ENCODE results near the gene KCNC4.

The KCNC4 gene

GRCh38 chr1:110243574-110243973, 33.5 kb downstream of the KCNC4 start:
- H2BK15ac ChIP-seq (ENCODE audit: low read length): no peak overlapping the region
- no peak overlapping the region for H3K23ac ChIP-seq (ENCODE audit: low read depth, low read length, poor library complexity)
- H4K8ac ChIP-seq (ENCODE audit: low read depth, low read length): no peak overlapping the region
- DNase-seq (ENCODE audit: low spot score): no peak
- H2BK5ac ChIP-seq (ENCODE audit: low read length): no peak overlapping the region
- H3K27ac ChIP-seq (replicated peaks; ENCODE audit: low read length): no peak overlapping the region
- peaks cover 6 to 8% of the 10 kb centered on the region in 2 donors for H3K4me1 ChIP-seq (ENCODE audit: control insufficient read depth in 2 of 2, insufficient read depth in 1 of 2, low read depth in 1 of 2, low read length in 2 of 2)
- no CpG with 5 or more reads among the region's 9 CpGs for WGBS, 2 donors (ENCODE audit: extremely low coverage in 2 of 2, insufficient read length in 2 of 2, insufficient replicate concordance in 1 of 2)
- H2BK120ac ChIP-seq (ENCODE audit: low read depth, low read length): no peak overlapping the region
- peaks cover 0 to 31% (median 0%) of the 10 kb centered on the region in 3 experiments for H3K27me3 ChIP-seq (ENCODE audit: control insufficient read depth in 3 of 3, insufficient read depth in 3 of 3, low read depth in 1 of 3, low read length in 3 of 3)
- peak overlapping the region; percentile 82 for H2AFZ ChIP-seq (ENCODE audit: low read length)
- peak overlapping the region; percentile 73 for H3K18ac ChIP-seq (ENCODE audit: low read length)
- no peak overlapping the region for H3K4me2 ChIP-seq (ENCODE audit: insufficient read depth, low read length, poor library complexity, severe bottlenecking)
- no peak overlapping the region for H2AK5ac ChIP-seq (ENCODE audit: low read depth, low read length)
- no peaks in the 10 kb centered on the region for H3K79me1 ChIP-seq (ENCODE audit: low read depth, low read length)
- no peaks in the 10 kb centered on the region for H3K9me3 ChIP-seq (replicated peaks in 1 of 2; ENCODE audit: control insufficient read depth in 2 of 2, insufficient read depth in 1 of 2, low read depth in 1 of 2, low read length in 2 of 2)
- no peak overlapping the region for H4K91ac ChIP-seq (ENCODE audit: low read depth, low read length, poor library complexity)
- H2BK12ac ChIP-seq (ENCODE audit: low read length): peak overlapping the region; percentile 42
- H3K14ac ChIP-seq (ENCODE audit: low read length): no peak overlapping the region
- no peak overlapping the region for H3K4ac ChIP-seq (ENCODE audit: low read length)
- H3K9ac ChIP-seq (ENCODE audit: low read depth, low read length, poor library complexity): no peak overlapping the region
- no peaks in the 10 kb centered on the region for H3K36me3 ChIP-seq (replicated peaks in 1 of 2; ENCODE audit: control insufficient read depth in 2 of 2, insufficient read depth in 2 of 2, low read length in 2 of 2)
- peak overlapping the region in 1 of 2 donors; percentile 18 for H3K4me3 ChIP-seq (ENCODE audit: low read length in 2 of 2)

DNA sequence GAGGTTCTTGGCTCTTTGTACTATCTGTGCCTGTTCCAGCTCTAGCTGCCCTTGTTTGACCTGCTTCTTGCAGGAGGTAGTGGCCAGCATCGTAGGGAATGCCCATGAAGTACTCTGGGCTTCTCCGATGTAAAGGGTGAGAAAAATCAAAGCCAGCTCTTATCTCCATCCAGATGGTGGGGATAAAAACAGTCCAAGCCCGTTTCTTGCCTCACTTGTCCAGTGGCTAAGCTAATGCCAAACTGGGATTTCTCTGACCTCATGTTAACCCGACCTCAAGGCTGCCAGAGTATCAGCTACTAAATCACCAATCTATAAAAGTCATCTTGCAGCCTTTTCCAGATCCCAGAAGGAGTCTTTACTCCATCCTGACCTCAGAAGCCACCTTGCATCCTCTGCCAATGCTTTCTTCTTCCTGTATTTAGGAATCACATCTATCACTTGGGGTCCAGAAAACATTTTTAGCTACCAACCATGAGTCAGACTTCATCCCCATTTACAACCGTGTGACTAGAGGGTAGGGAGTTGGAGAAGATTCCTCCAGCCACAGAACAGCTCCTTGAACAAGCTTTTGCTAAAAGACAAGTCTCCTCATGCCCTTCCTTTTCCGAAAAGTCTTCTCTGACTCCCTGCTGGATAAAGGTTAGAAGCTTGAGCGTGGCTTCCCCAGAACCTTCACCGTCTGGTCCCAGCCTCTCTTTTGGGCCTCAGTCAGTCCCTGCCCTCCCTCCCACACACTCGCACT, 35.9 kb downstream of the KCNC4 start:
- no peak overlapping the region for H3K4me2 ChIP-seq (ENCODE audit: insufficient read depth, low read length, poor library complexity, severe bottlenecking)
- no peak overlapping the region for H2AFZ ChIP-seq (ENCODE audit: low read length)
- H3K23ac ChIP-seq (ENCODE audit: low read depth, low read length, poor library complexity): no peak overlapping the region
- H3K27ac ChIP-seq (replicated peaks; ENCODE audit: low read length): no peak overlapping the region
- no peak overlapping the region for H3K18ac ChIP-seq (ENCODE audit: low read length)
- H3K79me1 ChIP-seq (ENCODE audit: low read depth, low read length): no peaks in the 10 kb centered on the region
- no peaks in the 10 kb centered on the region for H3K36me3 ChIP-seq (replicated peaks in 1 of 2; ENCODE audit: control insufficient read depth in 2 of 2, insufficient read depth in 2 of 2, low read length in 2 of 2)
- H2BK5ac ChIP-seq (ENCODE audit: low read length): no peak overlapping the region
- no peak overlapping the region for H3K14ac ChIP-seq (ENCODE audit: low read length)
- H3K4me3 ChIP-seq (ENCODE audit: low read length in 2 of 2): no peak overlapping the region
- H3K9me3 ChIP-seq (replicated peaks in 1 of 2; ENCODE audit: control insufficient read depth in 2 of 2, insufficient read depth in 1 of 2, low read depth in 1 of 2, low read length in 2 of 2): no peaks in the 10 kb centered on the region
- H3K9ac ChIP-seq (ENCODE audit: low read depth, low read length, poor library complexity): no peak overlapping the region
- no peak overlapping the region for H4K8ac ChIP-seq (ENCODE audit: low read depth, low read length)
- H2BK12ac ChIP-seq (ENCODE audit: low read length): no peak overlapping the region
- DNase-seq (ENCODE audit: low spot score): no peak
- no CpG with 5 or more reads among the region's 9 CpGs for WGBS, 2 donors (ENCODE audit: extremely low coverage in 2 of 2, insufficient read length in 2 of 2, insufficient replicate concordance in 1 of 2)
- no peak overlapping the region for H2BK15ac ChIP-seq (ENCODE audit: low read length)
- no peak overlapping the region for H2AK5ac ChIP-seq (ENCODE audit: low read depth, low read length)
- no peak overlapping the region for H4K91ac ChIP-seq (ENCODE audit: low read depth, low read length, poor library complexity)
- H3K27me3 ChIP-seq (ENCODE audit: control insufficient read depth in 3 of 3, insufficient read depth in 3 of 3, low read depth in 1 of 3, low read length in 3 of 3): peaks cover 0 to 34% (median 0%) of the 10 kb centered on the region in 3 experiments
- H3K4me1 ChIP-seq (ENCODE audit: control insufficient read depth in 2 of 2, insufficient read depth in 1 of 2, low read depth in 1 of 2, low read length in 2 of 2): peaks cover 6 to 8% of the 10 kb centered on the region in 2 donors
- H3K4ac ChIP-seq (ENCODE audit: low read length): no peak overlapping the region
- no peak overlapping the region for H2BK120ac ChIP-seq (ENCODE audit: low read depth, low read length)

GRCh38 chr1:110248746-110249145, 38.6 kb downstream of the KCNC4 start:
- H3K4me3 ChIP-seq (ENCODE audit: low read length in 2 of 2): no peak overlapping the region
- no peaks in the 10 kb centered on the region for H3K9me3 ChIP-seq (replicated peaks in 1 of 2; ENCODE audit: control insufficient read depth in 2 of 2, insufficient read depth in 1 of 2, low read depth in 1 of 2, low read length in 2 of 2)
- no CpG with 5 or more reads among the region's 4 CpGs for WGBS, 2 donors (ENCODE audit: extremely low coverage in 2 of 2, insufficient read length in 2 of 2, insufficient replicate concordance in 1 of 2)
- no peak overlapping the region for H3K18ac ChIP-seq (ENCODE audit: low read length)
- H3K23ac ChIP-seq (ENCODE audit: low read depth, low read length, poor library complexity): no peak overlapping the region
- no peak overlapping the region for H3K4ac ChIP-seq (ENCODE audit: low read length)
- no peak overlapping the region for H4K91ac ChIP-seq (ENCODE audit: low read depth, low read length, poor library complexity)
- no peak overlapping the region for H3K27ac ChIP-seq (replicated peaks; ENCODE audit: low read length)
- no peak overlapping the region for H2BK120ac ChIP-seq (ENCODE audit: low read depth, low read length)
- H2BK5ac ChIP-seq (ENCODE audit: low read length): no peak overlapping the region
- no peak overlapping the region for H3K4me2 ChIP-seq (ENCODE audit: insufficient read depth, low read length, poor library complexity, severe bottlenecking)
- no peaks in the 10 kb centered on the region for H3K36me3 ChIP-seq (replicated peaks in 1 of 2; ENCODE audit: control insufficient read depth in 2 of 2, insufficient read depth in 2 of 2, low read length in 2 of 2)
- no peak overlapping the region for H4K8ac ChIP-seq (ENCODE audit: low read depth, low read length)
- peaks cover under 1% of the 10 kb centered on the region in 2 donors for H3K4me1 ChIP-seq (ENCODE audit: control insufficient read depth in 2 of 2, insufficient read depth in 1 of 2, low read depth in 1 of 2, low read length in 2 of 2)
- no peak overlapping the region for H3K14ac ChIP-seq (ENCODE audit: low read length)
- H3K27me3 ChIP-seq (ENCODE audit: control insufficient read depth in 3 of 3, insufficient read depth in 3 of 3, low read depth in 1 of 3, low read length in 3 of 3): peaks cover 0 to 30% (median 0%) of the 10 kb centered on the region in 3 experiments
- no peaks in the 10 kb centered on the region for H3K79me1 ChIP-seq (ENCODE audit: low read depth, low read length)
- no peak overlapping the region for H3K9ac ChIP-seq (ENCODE audit: low read depth, low read length, poor library complexity)
- no peak for DNase-seq (ENCODE audit: low spot score)
- no peak overlapping the region for H2BK15ac ChIP-seq (ENCODE audit: low read length)
- H2BK12ac ChIP-seq (ENCODE audit: low read length): no peak overlapping the region
- H2AFZ ChIP-seq (ENCODE audit: low read length): no peak overlapping the region
- no peak overlapping the region for H2AK5ac ChIP-seq (ENCODE audit: low read depth, low read length)

DNA sequence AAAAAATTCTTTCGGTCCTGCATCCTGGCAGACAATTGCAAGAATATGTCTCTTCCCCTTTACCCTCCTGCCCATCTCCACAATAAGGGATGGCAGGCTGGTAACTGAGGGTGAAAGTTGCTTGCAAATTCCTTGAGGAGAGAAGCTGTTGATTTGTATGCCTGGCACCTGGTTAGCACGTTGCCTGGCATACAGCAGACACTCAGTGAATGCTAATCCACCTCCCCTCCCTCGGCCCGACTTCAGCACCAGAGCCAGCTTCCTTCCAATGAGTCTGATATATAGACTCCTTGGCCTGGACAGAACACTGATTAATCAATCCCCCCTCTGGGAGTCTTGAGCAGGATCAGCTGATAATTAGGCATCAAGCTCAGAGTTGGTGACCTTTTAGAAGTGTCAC, 39.1 kb downstream of the KCNC4 start:
- H2AFZ ChIP-seq (ENCODE audit: low read length): no peak overlapping the region
- H2BK12ac ChIP-seq (ENCODE audit: low read length): no peak overlapping the region

More for the DNA sequence above, 39.1 kb downstream of the KCNC4 start:
- Histone ChIP-seq H3K79me1 (ENCODE audit: low read depth, low read length) (no peaks in the 10 kb centered on the region), H2BK120ac (ENCODE audit: low read depth, low read length) (no peak overlapping the region), H3K18ac (ENCODE audit: low read length) (no peak overlapping the region), H3K23ac (ENCODE audit: low read depth, low read length, poor library complexity) (no peak overlapping the region), H3K4me3 (ENCODE audit: low read length in 2 of 2) (no peak overlapping the region), H2AK5ac (ENCODE audit: low read depth, low read length) (no peak overlapping the region), H3K27ac (replicated peaks; ENCODE audit: low read length) (no peak overlapping the region), H3K4ac (ENCODE audit: low read length) (no peak overlapping the region), H3K9me3 (replicated peaks in 1 of 2; ENCODE audit: control insufficient read depth in 2 of 2, insufficient read depth in 1 of 2, low read depth in 1 of 2, low read length in 2 of 2) (no peaks in the 10 kb centered on the region), H2BK15ac (ENCODE audit: low read length) (no peak overlapping the region), H3K27me3 (ENCODE audit: control insufficient read depth in 3 of 3, insufficient read depth in 3 of 3, low read depth in 1 of 3, low read length in 3 of 3) (peaks cover 0 to 25% (median 0%) of the 10 kb centered on the region in 3 experiments), H3K36me3 (replicated peaks in 1 of 2; ENCODE audit: control insufficient read depth in 2 of 2, insufficient read depth in 2 of 2, low read length in 2 of 2) (no peaks in the 10 kb centered on the region), H4K91ac (ENCODE audit: low read depth, low read length, poor library complexity) (no peak overlapping the region), H2BK5ac (ENCODE audit: low read length) (no peak overlapping the region), H3K4me1 (ENCODE audit: control insufficient read depth in 2 of 2, insufficient read depth in 1 of 2, low read depth in 1 of 2, low read length in 2 of 2) (no peaks in the 10 kb centered on the region), H4K8ac (ENCODE audit: low read depth, low read length) (no peak overlapping the region), H3K14ac (ENCODE audit: low read length) (no peak overlapping the region), H3K9ac (ENCODE audit: low read depth, low read length, poor library complexity) (no peak overlapping the region), H3K4me2 (ENCODE audit: insufficient read depth, low read length, poor library complexity, severe bottlenecking) (no peak overlapping the region)
- no peak for DNase-seq (ENCODE audit: low spot score)
- no CpG with 5 or more reads among the region's 4 CpGs for WGBS, 2 donors (ENCODE audit: extremely low coverage in 2 of 2, insufficient read length in 2 of 2, insufficient replicate concordance in 1 of 2)

Measured in neuronal stem cell (in vitro differentiated cells).